RWPE1 (cell line): ENCODE data around the gene FAM3C.
A peak's percentile ranks its signal among the peaks of the same experiment; 100 is the strongest.

Source experiments
- CTCF ChIA-PET: fragments of 350-600 bp; sonication (Branson Sonifier 250); formaldehyde crosslinking; extraction: SDS; loops from one replicate; lab custom pipeline; 2021; lab: Yijun Ruan, JAX
- POLR2A ChIA-PET: fragments of 400-600 bp; formaldehyde crosslinking; extraction: SDS; loops from one replicate; lab custom pipeline; 2020; ENCODE audit warnings: antibody characterized with exemption; ENCODE audit not compliant: low non-redundant PET; lab: Yijun Ruan, JAX
- DNase-seq: peaks from one replicate; pipeline ENCODE4 v3.0.0; 2012; ENCODE audit warnings: low spot score
- H3K27ac ChIP-seq: fragments of 450-650 bp; 2 replicates; pipeline ENCODE4 v1.5.1; 2017
- CTCF ChIP-seq: fragments of 450-650 bp; conservative IDR thresholded peaks from 2 replicates; pipeline ENCODE4 v1.5.1; 2017; ENCODE audit warnings: low read depth, mild to moderate bottlenecking

The FAM3C gene

GRCh38 chr7:121344093-121344492 lies 52.0 kb downstream of the FAM3C start:
- TF ChIP-seq CTCF, result no peak
- CTCF ChIA-PET, result no interaction called here
- DNase-seq, result no peak
- H3K27ac ChIP-seq, result no peak overlapping the region
- POLR2A ChIA-PET, result no interaction called here

GRCh38 chr7:121343302-121343701 lies 52.8 kb downstream of the FAM3C start:
- no peak for DNase-seq
- no peak overlapping the region for H3K27ac ChIP-seq
- ChIA-PET POLR2A (no interaction called here), CTCF (no interaction called here)
- no peak for TF ChIP-seq CTCF

GRCh38 chr7:121342631-121343030 lies 53.5 kb downstream of the FAM3C start:
- ChIA-PET CTCF (no interaction called here), POLR2A (no interaction called here)
- no peak for TF ChIP-seq CTCF
- H3K27ac ChIP-seq, result no peak overlapping the region
- no peak for DNase-seq

- no peak for DNase-seq
- ChIA-PET POLR2A (no interaction called here), CTCF (no interaction called here)
- no peak overlapping the region for H3K27ac ChIP-seq
- TF ChIP-seq CTCF, result no peak
Observed at GRCh38 chr7:121341933-121342332, 54.2 kb downstream of the FAM3C start.

- ChIA-PET POLR2A (no interaction called here), CTCF (interaction anchor here (0.7 kb wide), 1 partner anchor 266 kb away, joined by 3 read pairs; no protein-coding TSS in a partner anchor)
- no peak for TF ChIP-seq CTCF
- H3K27ac ChIP-seq, result no peak overlapping the region
- no peak for DNase-seq
Observed at GRCh38 chr7:121339082-121339481, 57.0 kb downstream of the FAM3C start.

GRCh38 chr7:121337398-121337797 lies 58.7 kb downstream of the FAM3C start:
- no peak for DNase-seq
- CTCF ChIA-PET, result no interaction called here
- peak; percentile 16; the same call in 1 of the 2 replicates for TF ChIP-seq CTCF
- POLR2A ChIA-PET, result interaction anchor here (0.6 kb wide), 1 partner anchor 229 kb away, joined by 3 read pairs; no protein-coding TSS in a partner anchor
- no peak overlapping the region for H3K27ac ChIP-seq
